Measurements from ENCODE around the gene ZNF14. TPM values are rescaled to one million over a fixed set of nuclear protein-coding genes. Genes with fewer than 3 reads are reported as not detected.
"Not testable (repeated sequence)": the region's sequence is repeated elsewhere in the genome, so short reads cannot be mapped to it uniquely, and the experiment has no call there.

ZNF14 gene
- total RNA-seq, 2 experiments from 2014 or later = 5.6 to 5.7 TPM

GRCh38 chr19:19748249-19748938 is 15.5 kb upstream of the ZNF14 start:
- ChIA-PET POLR2A (no interaction called here), CTCF (no interaction called here)

GRCh38 chr19:19747357-19748220 is 14.7 kb upstream of the ZNF14 start:
- CTCF ChIA-PET = no interaction called here
- POLR2A ChIA-PET = no interaction called here

GRCh38 chr19:19746286-19747213 is 13.6 kb upstream of the ZNF14 start:
- ChIA-PET CTCF (no interaction called here), POLR2A (no interaction called here)

- POLR2A ChIA-PET = no interaction called here
- CTCF ChIA-PET = no interaction called here
Measured at GRCh38 chr19:19745496-19746285, 12.8 kb upstream of the ZNF14 start.

- CTCF ChIA-PET = no interaction called here
Measured at GRCh38 chr19:19744641-19745040, 11.7 kb upstream of the ZNF14 start.

GRCh38 chr19:19743921-19744320 is 11.0 kb upstream of the ZNF14 start:
- CTCF ChIA-PET, POLR2A ChIA-PET: not testable (repeated sequence)

More at GRCh38 chr19:19744641-19745040, 11.7 kb upstream of the ZNF14 start:
- POLR2A ChIA-PET = no interaction called here

GRCh38 chr19:19743176-19743575 is 10.3 kb upstream of the ZNF14 start:
- ChIA-PET POLR2A (no interaction called here), CTCF (no interaction called here)

GRCh38 chr19:19742773-19743172 is 9.9 kb upstream of the ZNF14 start:
- CTCF ChIA-PET = no interaction called here
- POLR2A ChIA-PET = no interaction called here

GRCh38 chr19:19741184-19741583 is 8.3 kb upstream of the ZNF14 start:
- ChIA-PET CTCF (interaction anchor here (0.6 kb wide), 1 partner anchor 26 kb away, joined by 3 read pairs; no protein-coding TSS in a partner anchor), POLR2A (no interaction called here)

- POLR2A ChIA-PET = no interaction called here
- CTCF ChIA-PET = interaction anchor here (0.6 kb wide), 1 partner anchor 27 kb away, joined by 3 read pairs; no protein-coding TSS in a partner anchor
Measured at GRCh38 chr19:19740755-19741154, 7.8 kb upstream of the ZNF14 start.

- ChIA-PET POLR2A (no interaction called here), CTCF (interaction anchor here (0.6 kb wide), 1 partner anchor 815 kb away, joined by 3 read pairs; no protein-coding TSS in a partner anchor)
Measured at GRCh38 chr19:19738564-19738963, 5.7 kb upstream of the ZNF14 start.

GRCh38 chr19:19737559-19738332 is 4.8 kb upstream of the ZNF14 start:
- POLR2A ChIA-PET = no interaction called here
- CTCF ChIA-PET = no interaction called here

GRCh38 chr19:19721896-19722295 is 11.0 kb downstream of the ZNF14 start:
- ChIA-PET POLR2A (no interaction called here), CTCF (no interaction called here)

GRCh38 chr19:19719798-19720197 is 13.1 kb downstream of the ZNF14 start:
- ChIA-PET POLR2A (no interaction called here), CTCF (no interaction called here)

GRCh38 chr19:19711934-19712828 is 20.7 kb downstream of the ZNF14 start:
- CTCF ChIA-PET = no interaction called here
- POLR2A ChIA-PET = no interaction called here

- CTCF ChIA-PET = no interaction called here
- POLR2A ChIA-PET = no interaction called here
Measured at GRCh38 chr19:19711306-19711933, 21.5 kb downstream of the ZNF14 start.

GRCh38 chr19:19710506-19710905 is 22.4 kb downstream of the ZNF14 start:
- ChIA-PET CTCF (no interaction called here), POLR2A (no interaction called here)
